ENCODE measurements around the gene ZBTB16. TPM values are rescaled to one million over a fixed set of nuclear protein-coding genes. Genes with fewer than 3 reads are reported as not detected.

Gene ZBTB16
- total and polyA plus RNA-seq, 4 donors: 21.4 to 224 (median 102) TPM

GRCh38 chr11:114254571-114255146 lies 195.1 kb downstream of the ZBTB16 start:
- Histone ChIP-seq H3K36me3 (ENCODE audit: control insufficient read depth in 4 of 4, insufficient read depth in 4 of 4, low read length in 4 of 4) (peaks cover 0 to 36% (median 4%) of the 10 kb centered on the region in 4 donors), H3K4me1 (ENCODE audit: control insufficient read depth in 5 of 5, insufficient read depth in 5 of 5, low read length in 5 of 5) (peaks cover 0 to 19% (median 13%) of the 10 kb centered on the region in 5 donors), H3K9ac (ENCODE audit: insufficient read depth in 1 of 2, low read length in 2 of 2) (no peak overlapping the region), H3K27me3 (ENCODE audit: control insufficient read depth in 3 of 3, insufficient read depth in 3 of 3, low read length in 2 of 3) (no peaks in the 10 kb centered on the region), H3K4me3 (no peak overlapping the region), H3K27ac (ENCODE audit: low read depth in 1 of 2, low read length in 1 of 2) (no peak overlapping the region), H3K9me3 (ENCODE audit: control insufficient read depth in 4 of 4, insufficient read depth in 3 of 4, low read length in 3 of 4) (no peaks in the 10 kb centered on the region)
- 94 to 97% methylated on average over 14 of the region's 14 CpGs for WGBS, 2 donors
- TF ChIP-seq CTCF (IDR thresholded peaks at IDR 0.05; ENCODE audit: control extremely low read depth, extremely low read depth): no peak
- ATAC-seq (ENCODE audit: insufficient read depth, low FRiP score): no peak
- no peak for DNase-seq

GRCh38 chr11:114255289-114255688 lies 195.8 kb downstream of the ZBTB16 start:
- no peak for DNase-seq
- H3K27me3 ChIP-seq (ENCODE audit: control insufficient read depth in 3 of 3, insufficient read depth in 3 of 3, low read length in 2 of 3): no peaks in the 10 kb centered on the region
- no peak for ATAC-seq (ENCODE audit: insufficient read depth, low FRiP score)
- H3K9me3 ChIP-seq (ENCODE audit: control insufficient read depth in 4 of 4, insufficient read depth in 3 of 4, low read length in 3 of 4): no peaks in the 10 kb centered on the region
- H3K4me3 ChIP-seq: no peak overlapping the region
- peaks cover 0 to 33% (median 4%) of the 10 kb centered on the region in 4 donors for H3K36me3 ChIP-seq (ENCODE audit: control insufficient read depth in 4 of 4, insufficient read depth in 4 of 4, low read length in 4 of 4)
- 91 to 93% methylated on average over 11 of the region's 11 CpGs for WGBS, 2 donors
- TF ChIP-seq CTCF (IDR thresholded peaks at IDR 0.05; ENCODE audit: control extremely low read depth, extremely low read depth): no peak
- H3K27ac ChIP-seq (ENCODE audit: low read depth in 1 of 2, low read length in 1 of 2): no peak overlapping the region
- H3K4me1 ChIP-seq (ENCODE audit: control insufficient read depth in 5 of 5, insufficient read depth in 5 of 5, low read length in 5 of 5): peaks cover 0 to 19% (median 13%) of the 10 kb centered on the region in 5 donors
- H3K9ac ChIP-seq (ENCODE audit: insufficient read depth in 1 of 2, low read length in 2 of 2): no peak overlapping the region

GRCh38 chr11:114256176-114256966 lies 196.9 kb downstream of the ZBTB16 start:
- no peak for DNase-seq
- ATAC-seq (ENCODE audit: insufficient read depth, low FRiP score): no peak
- Histone ChIP-seq H3K9ac (ENCODE audit: insufficient read depth in 1 of 2, low read length in 2 of 2) (no peak overlapping the region), H3K27ac (ENCODE audit: low read depth in 1 of 2, low read length in 1 of 2) (no peak overlapping the region), H3K4me3 (no peak overlapping the region), H3K4me1 (ENCODE audit: control insufficient read depth in 5 of 5, insufficient read depth in 5 of 5, low read length in 5 of 5) (peaks cover 0 to 19% (median 13%) of the 10 kb centered on the region in 5 donors), H3K9me3 (ENCODE audit: control insufficient read depth in 4 of 4, insufficient read depth in 3 of 4, low read length in 3 of 4) (no peaks in the 10 kb centered on the region), H3K27me3 (ENCODE audit: control insufficient read depth in 3 of 3, insufficient read depth in 3 of 3, low read length in 2 of 3) (no peaks in the 10 kb centered on the region), H3K36me3 (ENCODE audit: control insufficient read depth in 4 of 4, insufficient read depth in 4 of 4, low read length in 4 of 4) (peaks cover 0 to 25% (median 2%) of the 10 kb centered on the region in 4 donors)
- 91 to 93% methylated on average over 20 of the region's 20 CpGs for WGBS, 2 donors
- no peak for TF ChIP-seq CTCF (IDR thresholded peaks at IDR 0.05; ENCODE audit: control extremely low read depth, extremely low read depth)
